ENCODE results near the gene MBTD1. TPM values are rescaled to one million over a fixed set of nuclear protein-coding genes. Genes with fewer than 3 reads are reported as not detected.

The MBTD1 gene
- total RNA-seq, 1 donor from 2014 or later, result 32.9 TPM

GRCh38 chr17:51250314-51250840, 9.5 kb downstream of the MBTD1 start:
- TF ChIP-seq CTCF (conservative IDR thresholded peaks at IDR 0.05), result no peak
- no peak for DNase-seq (ENCODE audit: low read depth, low spot score)
- peaks cover 38% of the 10 kb centered on the region for H3K36me3 Mint-ChIP-seq (ENCODE audit: low read depth)
- peaks cover 3% of the 10 kb centered on the region for H3K4me1 Mint-ChIP-seq
- no peaks in the 10 kb centered on the region for H3K27me3 Mint-ChIP-seq (ENCODE audit: low read depth)
- H3K27ac Mint-ChIP-seq (ENCODE audit: unreplicated experiment), result no peak overlapping the region
- no peak overlapping the region for H3K4me3 Mint-ChIP-seq
- peaks cover 2% of the 10 kb centered on the region for H3K9me3 Mint-ChIP-seq

GRCh38 chr17:51245535-51245934, 14.3 kb downstream of the MBTD1 start:
- Mint-ChIP-seq H3K27me3 (ENCODE audit: low read depth) (no peaks in the 10 kb centered on the region), H3K36me3 (ENCODE audit: low read depth) (peaks cover 20% of the 10 kb centered on the region)

GRCh38 chr17:51244041-51244440, 15.8 kb downstream of the MBTD1 start:
- H3K27ac Mint-ChIP-seq (ENCODE audit: unreplicated experiment), result no peak overlapping the region
- H3K4me3 Mint-ChIP-seq, result no peak overlapping the region
- no peak for DNase-seq (ENCODE audit: low read depth, low spot score)

More at GRCh38 chr17:51245535-51245934, 14.3 kb downstream of the MBTD1 start:
- DNase-seq (ENCODE audit: low read depth, low spot score), result no peak
- no peaks in the 10 kb centered on the region for H3K9me3 Mint-ChIP-seq
- H3K4me1 Mint-ChIP-seq, result no peaks in the 10 kb centered on the region
- H3K27ac Mint-ChIP-seq (ENCODE audit: unreplicated experiment), result no peak overlapping the region
- no peak overlapping the region for H3K4me3 Mint-ChIP-seq
- TF ChIP-seq CTCF (conservative IDR thresholded peaks at IDR 0.05), result no peak

GRCh38 chr17:51240275-51240674, 19.6 kb downstream of the MBTD1 start:
- no peak overlapping the region for H3K27ac Mint-ChIP-seq (ENCODE audit: unreplicated experiment)
- H3K36me3 Mint-ChIP-seq (ENCODE audit: low read depth), result peaks cover 11% of the 10 kb centered on the region
- TF ChIP-seq CTCF (conservative IDR thresholded peaks at IDR 0.05), result no peak
- no peaks in the 10 kb centered on the region for H3K9me3 Mint-ChIP-seq
- H3K4me3 Mint-ChIP-seq, result no peak overlapping the region
- no peak for DNase-seq (ENCODE audit: low read depth, low spot score)
- no peaks in the 10 kb centered on the region for H3K4me1 Mint-ChIP-seq
- no peaks in the 10 kb centered on the region for H3K27me3 Mint-ChIP-seq (ENCODE audit: low read depth)

More at GRCh38 chr17:51244041-51244440, 15.8 kb downstream of the MBTD1 start:
- TF ChIP-seq CTCF (conservative IDR thresholded peaks at IDR 0.05), result no peak
- Mint-ChIP-seq H3K4me1 (no peaks in the 10 kb centered on the region), H3K36me3 (ENCODE audit: low read depth) (peaks cover 9% of the 10 kb centered on the region), H3K27me3 (ENCODE audit: low read depth) (no peaks in the 10 kb centered on the region), H3K9me3 (no peaks in the 10 kb centered on the region)

GRCh38 chr17:51238255-51238887, 21.5 kb downstream of the MBTD1 start:
- Mint-ChIP-seq H3K27ac (ENCODE audit: unreplicated experiment) (no peak overlapping the region), H3K4me3 (no peak overlapping the region), H3K27me3 (ENCODE audit: low read depth) (no peaks in the 10 kb centered on the region), H3K36me3 (ENCODE audit: low read depth) (peaks cover 11% of the 10 kb centered on the region), H3K9me3 (no peaks in the 10 kb centered on the region), H3K4me1 (no peaks in the 10 kb centered on the region)
- DNase-seq (ENCODE audit: low read depth, low spot score), result no peak
- no peak for TF ChIP-seq CTCF (conservative IDR thresholded peaks at IDR 0.05)
